Right lobe of liver (tissue), 6 donors: ENCODE measurements around the gene MYL1. TPM values are rescaled to one million over a fixed set of nuclear protein-coding genes. Genes with fewer than 3 reads are reported as not detected.

Experiments
- ATAC-seq, 4 donors: fragments of 200-7000 bp; cut with Tn5 transposase; one replicate each; pipeline ENCODE4 v1.9.1; 2020; ENCODE audit warnings: mild to moderate bottlenecking in 4 of 4, moderate library complexity in 4 of 4
- DNase-seq, 3 donors: peaks; one replicate each; pipeline ENCODE4 v3.0.0-alpha.2; 2020
- H3K27ac ChIP-seq, 3 donors: fragments of 200-600 bp; one replicate each; pipeline ENCODE4 v1.8.0; 2022
- H3K27me3 ChIP-seq, 2 donors: fragments of 200-600 bp; one replicate each; pipeline ENCODE4 v1.8.0; 2022
- H3K36me3 ChIP-seq, 4 donors: fragments of 200-600 bp; sonication (generic) in 1 of 4; one replicate each; pipeline versions ENCODE4 v1.5.1 to v1.8.0; 2017 to 2022; ENCODE audit warnings: control low read depth in 1 of 4
- H3K4me1 ChIP-seq, 4 donors: fragments of 200-600 bp; sonication (generic) in 1 of 4; one replicate each; pipeline versions ENCODE4 v1.5.1 to v1.8.0; 2017 to 2022; ENCODE audit warnings: control low read depth in 1 of 4
- H3K4me3 ChIP-seq, 3 donors: fragments of 200-600 bp; one replicate each; pipeline ENCODE4 v1.8.0; 2022
- H3K9me3 ChIP-seq, 4 donors: fragments of 200-600 bp; sonication (generic) in 1 of 4; one replicate each; pipeline versions ENCODE4 v1.5.1 to v1.8.0; 2017 to 2022; ENCODE audit warnings: control low read depth in 1 of 4
- POLR2A ChIP-seq: fragments of 450-650 bp; IDR thresholded peaks from one replicate; pipeline ENCODE4 v1.6.1; 2017; ENCODE audit warnings: antibody characterized with exemption, mild to moderate bottlenecking
- WGBS: methylation state at CpG from one replicate; pipeline ENCODE4 v1.1.6; 2018; ENCODE audit warnings: low coverage, low lambda C conversion rate; ENCODE audit not compliant: insufficient coverage; ENCODE audit errors: missing lambda C conversion rate; 5-methylcytosine and 5-hydroxymethylcytosine counted together
- intact Hi-C, 2 donors: fragments of 100-400 bp; cut with DNase I; formaldehyde crosslinking; loops; one replicate each; pipeline versions ENCODE4 v1.11.2 to v1.14.1; 2022
- total RNA-seq, 6 experiments: library from RNA; depleted of rRNA in 2 of 6; stranded (reverse); fragments of >200 nt in 2 of 6; fragmentation: NEBNext Ultra II Directional in 3 of 6; extraction: Animal tissue kit (Norgen Biotek cat#: 25700) in 3 of 6; gene quantifications; one replicate each; pipeline versions ENCODE4 v1.1.0 to v1.2.4, GENCODE V29; 2016 to 2023
- TF ChIP-seq, protein P1 (sequence below), 4 donors: fragments of 200-600 bp in 3 of 4; fragments of 450-650 bp in 1 of 4; IDR thresholded peaks; one replicate each; pipeline versions ENCODE4 v1.5.1 to v1.8.0; 2016 to 2022; ENCODE audit warnings: antibody characterized with exemption in 4 of 4, mild to moderate bottlenecking in 2 of 4
- donor health status: DM: no; HTN: yes; CAD: no.
- donor health status: DM: no; HTN: no; CAD: no.
- donor health status: DM: no; HTN: no; CAD: no.
- donor health status: DM: no; HTN: yes; CAD: no.
- donor health status: DM: no; HTN: yes; CAD: no.

Gene MYL1
- total RNA-seq, 6 experiments from 2014 or later: 0.28 to 1.3 TPM; not detected in 4

DNA sequence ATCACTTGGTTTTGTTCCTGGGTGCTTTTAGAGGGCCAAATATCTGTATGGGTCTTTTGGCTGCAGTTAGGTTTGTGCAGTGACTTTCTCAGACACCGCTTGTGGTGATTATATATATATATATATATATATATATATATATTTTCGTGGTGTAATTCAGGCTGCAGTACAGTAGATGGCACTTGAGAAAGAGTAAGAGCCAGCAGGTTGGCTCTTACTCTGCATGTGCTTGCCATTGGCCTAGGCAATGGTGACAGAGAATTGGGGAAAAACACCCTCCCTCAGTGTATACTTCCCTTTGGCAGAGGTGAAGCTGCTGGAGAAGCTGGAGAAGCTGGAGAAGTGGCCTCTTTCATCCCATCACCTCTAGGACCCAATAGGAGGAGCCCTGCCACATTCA lies 22.2 kb upstream of the MYL1 start:
- WGBS: 36% methylated on average over 2 of the region's 2 CpGs
- intact Hi-C loops: no loop called here
- no peaks in the 10 kb centered on the region for H3K36me3 ChIP-seq
- DNase-seq (no peak), ATAC-seq (no peak)
- H3K27me3 ChIP-seq: no peaks in the 10 kb centered on the region
- H3K9me3 ChIP-seq: no peaks in the 10 kb centered on the region
- TF ChIP-seq POLR2A: no peak
- TF ChIP-seq, protein P1, sequence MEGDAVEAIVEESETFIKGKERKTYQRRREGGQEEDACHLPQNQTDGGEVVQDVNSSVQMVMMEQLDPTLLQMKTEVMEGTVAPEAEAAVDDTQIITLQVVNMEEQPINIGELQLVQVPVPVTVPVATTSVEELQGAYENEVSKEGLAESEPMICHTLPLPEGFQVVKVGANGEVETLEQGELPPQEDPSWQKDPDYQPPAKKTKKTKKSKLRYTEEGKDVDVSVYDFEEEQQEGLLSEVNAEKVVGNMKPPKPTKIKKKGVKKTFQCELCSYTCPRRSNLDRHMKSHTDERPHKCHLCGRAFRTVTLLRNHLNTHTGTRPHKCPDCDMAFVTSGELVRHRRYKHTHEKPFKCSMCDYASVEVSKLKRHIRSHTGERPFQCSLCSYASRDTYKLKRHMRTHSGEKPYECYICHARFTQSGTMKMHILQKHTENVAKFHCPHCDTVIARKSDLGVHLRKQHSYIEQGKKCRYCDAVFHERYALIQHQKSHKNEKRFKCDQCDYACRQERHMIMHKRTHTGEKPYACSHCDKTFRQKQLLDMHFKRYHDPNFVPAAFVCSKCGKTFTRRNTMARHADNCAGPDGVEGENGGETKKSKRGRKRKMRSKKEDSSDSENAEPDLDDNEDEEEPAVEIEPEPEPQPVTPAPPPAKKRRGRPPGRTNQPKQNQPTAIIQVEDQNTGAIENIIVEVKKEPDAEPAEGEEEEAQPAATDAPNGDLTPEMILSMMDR (IDR thresholded peaks at IDR 0.05): no peak
- H3K4me3 ChIP-seq: no peak overlapping the region
- no peak overlapping the region for H3K27ac ChIP-seq
- no peaks in the 10 kb centered on the region for H3K4me1 ChIP-seq

DNA sequence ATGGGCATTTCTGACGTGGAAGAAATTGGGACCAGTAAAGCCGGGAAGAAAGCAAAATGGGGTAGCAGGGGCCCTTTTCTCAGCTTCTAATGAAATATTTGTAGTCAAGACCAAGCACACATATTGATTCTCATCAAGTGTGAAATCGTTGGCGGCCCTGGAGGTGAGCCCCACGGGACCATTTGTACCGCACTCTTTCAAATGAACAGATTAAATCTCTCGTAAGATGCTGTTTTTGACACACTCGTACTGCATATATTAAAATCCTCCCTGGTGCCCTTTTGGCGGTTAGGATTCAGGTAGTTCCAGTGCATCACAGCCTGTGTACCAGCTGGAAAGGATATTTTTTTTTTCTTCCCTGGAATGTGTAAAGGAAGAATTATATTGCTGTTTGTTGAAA lies 9.9 kb upstream of the MYL1 start:
- Histone ChIP-seq H3K4me3 (no peak overlapping the region), H3K36me3 (no peaks in the 10 kb centered on the region), H3K27ac (no peak overlapping the region), H3K4me1 (no peaks in the 10 kb centered on the region), H3K9me3 (no peaks in the 10 kb centered on the region), H3K27me3 (no peaks in the 10 kb centered on the region)
- intact Hi-C loops: no loop called here
- TF ChIP-seq POLR2A: no peak
- TF ChIP-seq, protein P1 (IDR thresholded peaks at IDR 0.05): no peak
- ATAC-seq (no peak), DNase-seq (no peak)
- WGBS: 58% methylated on average over 5 of the region's 9 CpGs

DNA sequence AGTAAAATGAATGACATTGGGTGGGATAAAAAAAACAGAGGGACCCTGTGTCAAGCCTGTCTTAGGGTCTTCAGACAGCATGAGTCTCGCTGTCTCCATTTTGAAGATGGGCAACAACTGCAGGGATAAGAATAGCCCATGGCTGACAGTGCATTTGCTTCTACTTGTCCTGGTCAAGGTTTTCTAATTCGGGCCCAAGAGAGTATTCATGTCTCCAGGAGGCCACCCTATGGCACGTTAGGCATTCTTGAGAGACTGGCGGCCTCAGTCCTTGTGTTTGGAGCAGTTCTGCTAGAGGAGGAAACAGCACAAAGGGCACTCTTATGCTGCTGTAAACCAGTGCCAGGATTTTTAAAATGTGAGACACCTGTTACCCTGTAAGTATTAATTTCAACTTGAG lies 9.5 kb upstream of the MYL1 start:
- H3K4me3 ChIP-seq: no peak overlapping the region
- TF ChIP-seq POLR2A: no peak
- TF ChIP-seq, protein P1 (IDR thresholded peaks at IDR 0.05): no peak
- no peak for DNase-seq
- H3K36me3 ChIP-seq: no peaks in the 10 kb centered on the region
- intact Hi-C loops: no loop called here
- no peak for ATAC-seq
- no peak overlapping the region for H3K27ac ChIP-seq
- WGBS: 31% methylated on average over 3 of the region's 4 CpGs
- H3K4me1 ChIP-seq: no peaks in the 10 kb centered on the region
- no peaks in the 10 kb centered on the region for H3K27me3 ChIP-seq
- no peaks in the 10 kb centered on the region for H3K9me3 ChIP-seq

DNA sequence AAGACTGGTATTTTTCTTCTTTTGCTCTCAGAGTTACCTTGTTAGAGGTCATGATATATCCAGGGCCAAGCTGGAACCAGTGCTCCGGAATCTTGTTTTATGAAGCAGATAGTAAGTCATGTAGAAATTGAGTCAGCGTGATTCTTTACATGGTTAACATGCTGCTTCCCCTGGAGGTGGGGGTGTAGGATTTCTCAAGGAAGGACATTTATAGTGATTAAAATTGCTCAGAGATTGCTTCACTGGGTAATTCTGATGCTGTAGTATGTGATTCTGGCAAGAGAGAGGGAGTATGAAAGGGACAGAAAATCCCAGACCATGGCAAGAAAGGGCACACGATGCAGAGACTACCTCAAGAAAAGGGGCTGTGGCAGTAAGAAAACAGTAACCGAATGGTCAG lies 8.0 kb upstream of the MYL1 start:
- Histone ChIP-seq H3K4me1 (no peaks in the 10 kb centered on the region), H3K9me3 (no peaks in the 10 kb centered on the region), H3K27ac (no peak overlapping the region), H3K36me3 (no peaks in the 10 kb centered on the region), H3K4me3 (no peak overlapping the region), H3K27me3 (no peaks in the 10 kb centered on the region)
- no peak for ATAC-seq
- DNase-seq: no peak
- TF ChIP-seq, protein P1 (IDR thresholded peaks at IDR 0.05): no peak
- no peak for TF ChIP-seq POLR2A
- intact Hi-C loops: no loop called here
- 68% methylated on average over 4 of the region's 4 CpGs for WGBS

DNA sequence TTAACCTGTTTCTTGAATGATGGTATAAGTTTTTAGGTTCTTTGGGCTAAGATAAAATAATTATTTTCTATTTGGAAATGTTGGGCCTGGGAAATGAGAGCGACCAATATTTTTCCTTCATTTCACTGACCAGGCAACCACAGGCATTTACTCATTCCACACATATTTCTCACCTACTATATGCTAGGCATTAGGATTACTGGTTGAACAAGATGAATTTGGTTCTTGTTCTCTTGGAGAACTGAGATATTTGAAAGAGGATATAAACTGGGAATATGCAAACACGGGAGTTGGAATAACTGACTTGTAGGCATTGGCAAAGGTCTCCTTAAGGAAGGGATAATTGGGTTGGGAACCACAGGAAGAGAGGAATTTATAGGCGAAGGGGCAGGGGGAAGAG lies 3.9 kb upstream of the MYL1 start:
- WGBS: 52% methylated on average over 3 of the region's 3 CpGs
- H3K9me3 ChIP-seq: no peaks in the 10 kb centered on the region
- intact Hi-C loops: no loop called here
- H3K4me1 ChIP-seq: no peaks in the 10 kb centered on the region
- TF ChIP-seq POLR2A: no peak
- TF ChIP-seq, protein P1 (IDR thresholded peaks at IDR 0.05): no peak
- ATAC-seq (no peak), DNase-seq (no peak)
- H3K27me3 ChIP-seq: no peaks in the 10 kb centered on the region
- H3K36me3 ChIP-seq: no peaks in the 10 kb centered on the region
- no peak overlapping the region for H3K27ac ChIP-seq
- no peak overlapping the region for H3K4me3 ChIP-seq
